ENCODE measurements around the gene SURF4. TPM values are rescaled to one million over a fixed set of nuclear protein-coding genes. Genes with fewer than 3 reads are reported as not detected.

The SURF4 gene
- total RNA-seq, 1 donor from 2014 or later = 243 TPM

- peaks cover 3% of the 10 kb centered on the region for H3K27me3 Mint-ChIP-seq (ENCODE audit: low read depth)
- H3K4me1 Mint-ChIP-seq (ENCODE audit: low read depth) = no peaks in the 10 kb centered on the region
- H3K9me3 Mint-ChIP-seq (ENCODE audit: low read depth) = no peaks in the 10 kb centered on the region
- H3K36me3 Mint-ChIP-seq (ENCODE audit: low read depth) = peaks cover 9% of the 10 kb centered on the region
- no peak overlapping the region for H3K4me3 Mint-ChIP-seq (ENCODE audit: unreplicated experiment)
- DNase-seq (ENCODE audit: low spot score) = no peak
- H3K27ac Mint-ChIP-seq (ENCODE audit: unreplicated experiment) = no peak overlapping the region
- TF ChIP-seq CTCF (IDR thresholded peaks at IDR 0.05) = peak; percentile 70
These were observed 28.1 kb upstream of the SURF4 start for GRCh38 chr9:133403766-133404453.

- H3K36me3 Mint-ChIP-seq (ENCODE audit: low read depth) = peaks cover 9% of the 10 kb centered on the region
- H3K9me3 Mint-ChIP-seq (ENCODE audit: low read depth) = no peaks in the 10 kb centered on the region
- H3K27me3 Mint-ChIP-seq (ENCODE audit: low read depth) = peaks cover 4% of the 10 kb centered on the region
- no peak for TF ChIP-seq CTCF (IDR thresholded peaks at IDR 0.05)
- H3K4me3 Mint-ChIP-seq (ENCODE audit: unreplicated experiment) = no peak overlapping the region
- H3K4me1 Mint-ChIP-seq (ENCODE audit: low read depth) = no peaks in the 10 kb centered on the region
- DNase-seq (ENCODE audit: low spot score) = no peak
- no peak overlapping the region for H3K27ac Mint-ChIP-seq (ENCODE audit: unreplicated experiment)
These were observed 26.8 kb upstream of the SURF4 start for GRCh38 chr9:133402689-133403088.

- no peak overlapping the region for H3K4me3 Mint-ChIP-seq (ENCODE audit: unreplicated experiment)
- H3K36me3 Mint-ChIP-seq (ENCODE audit: low read depth) = peaks cover 1% of the 10 kb centered on the region
- no peak overlapping the region for H3K27ac Mint-ChIP-seq (ENCODE audit: unreplicated experiment)
- H3K9me3 Mint-ChIP-seq (ENCODE audit: low read depth) = no peaks in the 10 kb centered on the region
- H3K27me3 Mint-ChIP-seq (ENCODE audit: low read depth) = peaks cover 11% of the 10 kb centered on the region
- TF ChIP-seq CTCF (IDR thresholded peaks at IDR 0.05) = no peak
- no peaks in the 10 kb centered on the region for H3K4me1 Mint-ChIP-seq (ENCODE audit: low read depth)
- DNase-seq (ENCODE audit: low spot score) = no peak
These were observed 25.7 kb upstream of the SURF4 start for GRCh38 chr9:133401588-133401987.

GRCh38 chr9:133400292-133400691, 24.4 kb upstream of the SURF4 start:
- H3K4me3 Mint-ChIP-seq (ENCODE audit: unreplicated experiment) = no peak overlapping the region
- no peak for TF ChIP-seq CTCF (IDR thresholded peaks at IDR 0.05)
- H3K27me3 Mint-ChIP-seq (ENCODE audit: low read depth) = peaks cover 14% of the 10 kb centered on the region
- no peak overlapping the region for H3K27ac Mint-ChIP-seq (ENCODE audit: unreplicated experiment)
- DNase-seq (ENCODE audit: low spot score) = no peak
- H3K4me1 Mint-ChIP-seq (ENCODE audit: low read depth) = no peaks in the 10 kb centered on the region
- H3K36me3 Mint-ChIP-seq (ENCODE audit: low read depth) = no peaks in the 10 kb centered on the region
- no peaks in the 10 kb centered on the region for H3K9me3 Mint-ChIP-seq (ENCODE audit: low read depth)

- H3K36me3 Mint-ChIP-seq (ENCODE audit: low read depth) = no peaks in the 10 kb centered on the region
- no peak overlapping the region for H3K4me3 Mint-ChIP-seq (ENCODE audit: unreplicated experiment)
- TF ChIP-seq CTCF (IDR thresholded peaks at IDR 0.05) = no peak
- H3K4me1 Mint-ChIP-seq (ENCODE audit: low read depth) = no peaks in the 10 kb centered on the region
- peaks cover 16% of the 10 kb centered on the region for H3K27me3 Mint-ChIP-seq (ENCODE audit: low read depth)
- H3K9me3 Mint-ChIP-seq (ENCODE audit: low read depth) = no peaks in the 10 kb centered on the region
- no peak overlapping the region for H3K27ac Mint-ChIP-seq (ENCODE audit: unreplicated experiment)
- DNase-seq (ENCODE audit: low spot score) = no peak
These were observed 22.0 kb upstream of the SURF4 start for GRCh38 chr9:133397895-133398294.
